Mucosa of descending colon (tissue), 3 donors: ENCODE data around the gene ACP2. TPM values are rescaled to one million over a fixed set of nuclear protein-coding genes. Genes with fewer than 3 reads are reported as not detected.

Experiments
- ATAC-seq: fragments of 200-7000 bp; cut with Tn5 transposase; one replicate; pipeline ENCODE4 v1.9.1; 2020; ENCODE audit warnings: mild to moderate bottlenecking, moderate library complexity
- DNase-seq, 3 donors: peaks; one replicate each; pipeline ENCODE4 v3.0.0-alpha.2; 2020
- H3K36me3 ChIP-seq: fragments of 200-600 bp; one replicate; pipeline ENCODE4 v1.8.0; 2021; ENCODE audit warnings: low read depth, mild to moderate bottlenecking
- H3K4me1 ChIP-seq: fragments of 200-600 bp; one replicate; pipeline ENCODE4 v1.8.0; 2021; ENCODE audit warnings: low read depth, mild to moderate bottlenecking
- H3K4me3 ChIP-seq: fragments of 200-600 bp; one replicate; pipeline ENCODE4 v1.8.0; 2021; ENCODE audit warnings: mild to moderate bottlenecking
- H3K9me3 ChIP-seq: fragments of 200-600 bp; one replicate; pipeline ENCODE4 v1.8.0; 2021; ENCODE audit warnings: mild to moderate bottlenecking
- CTCF ChIP-seq: fragments of 200-600 bp; IDR thresholded peaks from one replicate; pipeline ENCODE4 v1.8.0; 2022; ENCODE audit warnings: antibody characterized with exemption, mild to moderate bottlenecking
- intact Hi-C, 2 donors: fragments of 100-400 bp; cut with DNase I in 1 of 2; cut with micrococcal nuclease in 1 of 2; formaldehyde crosslinking; loops; one replicate each; pipeline versions ENCODE4 v1.11.0 to v1.11.1; 2022; cut with DNase I, micrococcal nuclease
- long read RNA-seq, 2 donors: library from polyadenylated mRNA; unstranded; transcript quantifications; one replicate each; pipeline ENCODE4 v2.0.0, GENCODE V29; 2019 to 2021
- total RNA-seq, 3 donors: library from RNA; stranded (reverse); fragmentation: NEBNext Ultra II Directional in 2 of 3; extraction: Animal tissue kit (Norgen Biotek cat#: 25700) in 2 of 3; gene quantifications; one replicate each; pipeline versions ENCODE4 v1.2.1 to v1.2.4, GENCODE V29; 2021 to 2023
- donor health status: DM: no; HTN: no; CAD: no; lungs with moderate emphysema.
- donor health status: DM: no; HTN: no; CAD: no.
- donor health status: DM: no; HTN: yes; CAD: no.

ACP2 gene
- 10 to 100 TPM; 42.6 to 53.8 (median 51.1) TPM for total RNA-seq
- long read RNA-seq, donor 1, transcript ACP2-201 (11 exons, 2,203 nt): major isoform, 17 of 24 reads
- long read RNA-seq, donor 1, partial matches to known transcripts: 4 of 24 reads
- long read RNA-seq, donor 1, other reads (novel, unspliced or antisense): 3 of 24 reads
- long read RNA-seq, donor 2, transcript ACP2-201 (11 exons, 2,203 nt): major isoform, 15 of 22 reads
- long read RNA-seq, donor 2, partial matches to known transcripts: 2 of 22 reads
- long read RNA-seq, donor 2, other reads (novel, unspliced or antisense): 4 of 22 reads

- intact Hi-C loops: no loop called here
- peak; percentile 99 for ATAC-seq
- Histone ChIP-seq H3K4me1 (peaks cover 21% of the 10 kb centered on the region), H3K36me3 (no peaks in the 10 kb centered on the region), H3K9me3 (no peaks in the 10 kb centered on the region), H3K4me3 (peak within 1 kb of the TSS; percentile 45)
- peak; percentile 90 to 94 (median 91) for DNase-seq
- no peak for TF ChIP-seq CTCF
Observed at GRCh38 chr11:47248664-47249377, at the start of gene ACP2. Gene ACP2 (minus strand): TSS chr11:47248814. CDS start chr11:47248789, 25 bp downstream.

- ATAC-seq: no peak
- DNase-seq: no peak
Observed at GRCh38 chr11:47296045-47296444, 47.4 kb upstream of the ACP2 start.

GRCh38 chr11:47295385-47295784, 46.8 kb upstream of the ACP2 start:
- H3K9me3 ChIP-seq: peaks cover 5% of the 10 kb centered on the region
- H3K4me3 ChIP-seq: no peak overlapping the region
- H3K4me1 ChIP-seq: no peaks in the 10 kb centered on the region
- DNase-seq (no peak), ATAC-seq (no peak)
- peaks cover 11% of the 10 kb centered on the region for H3K36me3 ChIP-seq
- no peak for TF ChIP-seq CTCF
- intact Hi-C loops: no loop called here

More at GRCh38 chr11:47296045-47296444, 47.4 kb upstream of the ACP2 start:
- peaks cover 5% of the 10 kb centered on the region for H3K9me3 ChIP-seq
- no peak for TF ChIP-seq CTCF
- intact Hi-C loops: no loop called here
- no peak overlapping the region for H3K4me3 ChIP-seq
- H3K4me1 ChIP-seq: no peaks in the 10 kb centered on the region
- H3K36me3 ChIP-seq: peaks cover 7% of the 10 kb centered on the region

GRCh38 chr11:47289856-47290255, 41.2 kb upstream of the ACP2 start:
- no peak for DNase-seq

GRCh38 chr11:47288066-47288465, 39.5 kb upstream of the ACP2 start:
- no peak for DNase-seq
- intact Hi-C loops: no loop called here
- Histone ChIP-seq H3K4me1 (no peaks in the 10 kb centered on the region), H3K36me3 (peaks cover 51% of the 10 kb centered on the region), H3K4me3 (no peak overlapping the region), H3K9me3 (no peaks in the 10 kb centered on the region)
- TF ChIP-seq CTCF: no peak
- ATAC-seq: no peak

More at GRCh38 chr11:47289856-47290255, 41.2 kb upstream of the ACP2 start:
- TF ChIP-seq CTCF: no peak
- peaks cover 45% of the 10 kb centered on the region for H3K36me3 ChIP-seq
- H3K4me3 ChIP-seq: no peak overlapping the region
- no peaks in the 10 kb centered on the region for H3K4me1 ChIP-seq
- intact Hi-C loops: no loop called here
- no peak for ATAC-seq
- H3K9me3 ChIP-seq: no peaks in the 10 kb centered on the region
